DOHH2 (cell line): ENCODE measurements around the gene HNRNPR.

Experiments
- H3F3A ChIP-seq: fragments of 200-600 bp; sonication (generic), shearing (Covaris generic); 2 replicates; pipeline ENCODE4 v1.6.0; 2016; ENCODE audit warnings: antibody characterized with exemption, mild to moderate bottlenecking; ENCODE audit not compliant: control insufficient read depth, insufficient read depth
- H3K27ac ChIP-seq: fragments of 200-600 bp; sonication (generic); 2 replicates; pipeline ENCODE4 v1.5.1; 2014; ENCODE audit warnings: low read depth, mild to moderate bottlenecking, low read length, moderate library complexity
- H3K27me3 ChIP-seq: fragments of 200-600 bp; sonication (generic); 2 replicates; pipeline ENCODE4 v1.6.1; 2014; ENCODE audit warnings: mild to moderate bottlenecking, low read length, mixed read lengths; ENCODE audit not compliant: control insufficient read depth
- H3K36me3 ChIP-seq: fragments of 200-600 bp; sonication (generic); 2 replicates; pipeline ENCODE4 v1.6.1; 2014; ENCODE audit warnings: mild to moderate bottlenecking, low read length, moderate library complexity, mixed read lengths; ENCODE audit not compliant: control insufficient read depth
- H3K4me1 ChIP-seq: fragments of 200-600 bp; sonication (generic); 2 replicates; pipeline ENCODE4 v1.6.1; 2014; ENCODE audit warnings: mild to moderate bottlenecking, low read length, mixed read lengths; ENCODE audit not compliant: control insufficient read depth
- H3K4me2 ChIP-seq: fragments of 200-600 bp; sonication (generic); 2 replicates; pipeline ENCODE4 v1.6.0; 2014; ENCODE audit warnings: mild to moderate bottlenecking, low read length, moderate library complexity
- H3K4me3 ChIP-seq: fragments of 200-600 bp; sonication (generic); 2 replicates; pipeline ENCODE4 v1.5.1; 2014; ENCODE audit warnings: mild to moderate bottlenecking, low read length, mixed read lengths
- H3K79me2 ChIP-seq: fragments of 200-600 bp; sonication (generic); 2 replicates; pipeline ENCODE4 v1.6.1; 2014; ENCODE audit warnings: mild to moderate bottlenecking, low read length, mixed read lengths; ENCODE audit not compliant: control insufficient read depth
- H3K9me2 ChIP-seq: fragments of 200-600 bp; sonication (generic); replicated peaks from 2 replicates; pipeline ENCODE4 v1.6.1; 2014; ENCODE audit warnings: mild to moderate bottlenecking, low read length, mixed read lengths; ENCODE audit not compliant: control insufficient read depth
- H3K9me3 ChIP-seq: fragments of 200-600 bp; sonication (generic); 2 replicates; pipeline ENCODE4 v1.6.1; 2014; ENCODE audit warnings: antibody characterized with exemption, low read length, mixed read lengths; ENCODE audit not compliant: control insufficient read depth, insufficient read depth
- H4K20me1 ChIP-seq: fragments of 200-600 bp; sonication (generic); 2 replicates; pipeline ENCODE4 v1.6.0; 2014; ENCODE audit warnings: low read depth, mild to moderate bottlenecking, antibody characterized with exemption, low read length, moderate library complexity; ENCODE audit not compliant: control insufficient read depth, insufficient read depth
- EZH2phosphoT487 ChIP-seq: fragments of 200-600 bp; sonication (generic); IDR thresholded peaks from 2 replicates; pipeline ENCODE4 v1.6.1; 2017; ENCODE audit warnings: borderline replicate concordance, mild to moderate bottlenecking, antibody characterized with exemption, low read length, moderate library complexity, mixed read lengths
- TF ChIP-seq, protein P1 (sequence below): fragments of 200-600 bp; sonication (generic); IDR thresholded peaks from one replicate; pipeline ENCODE4 v1.5.1; 2014; ENCODE audit warnings: antibody characterized with exemption, mild to moderate bottlenecking, low read depth, low read length; ENCODE audit not compliant: poor library complexity, severe bottlenecking

Gene HNRNPR

DNA sequence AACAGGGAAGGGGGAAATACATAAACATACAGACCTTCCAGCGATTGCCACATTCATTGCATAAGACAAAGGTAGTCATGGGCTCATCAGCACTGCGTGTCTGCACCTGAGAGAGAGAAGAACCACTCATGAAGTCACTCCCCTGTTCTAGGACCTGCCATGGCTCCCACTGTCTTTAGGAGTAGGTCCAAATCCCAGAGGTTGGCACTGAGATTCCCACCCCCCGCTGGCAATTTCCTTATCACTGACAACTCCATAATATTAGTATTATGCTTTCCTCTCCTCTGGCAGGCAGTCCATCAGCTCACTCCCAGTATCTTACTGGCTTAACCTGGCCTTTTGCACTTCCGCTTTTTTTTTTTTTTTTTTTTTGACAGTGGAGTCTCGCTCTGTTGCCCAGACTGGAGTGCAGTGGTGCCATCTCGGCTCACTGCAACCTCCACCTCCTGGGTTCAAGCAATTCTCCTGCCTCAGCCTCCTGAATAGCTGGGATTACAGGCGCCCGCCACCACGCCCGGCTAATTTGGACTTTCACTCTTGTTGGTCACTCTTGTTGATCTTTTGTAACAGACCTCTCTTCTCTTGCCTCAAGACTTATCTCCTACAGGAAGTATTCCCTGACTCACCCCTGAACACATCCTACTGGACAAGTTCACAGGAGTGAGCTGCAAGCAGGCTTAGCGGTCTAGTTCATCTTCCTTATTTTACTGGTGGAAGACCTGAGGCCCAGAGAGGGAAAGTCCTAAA is 40.4 kb upstream of the HNRNPR start:
- Histone ChIP-seq H3K4me3 (no peak overlapping the region), H3F3A (peaks cover 3% of the 10 kb centered on the region; the same call in 1 of the 2 replicates), H3K36me3 (no peaks in the 10 kb centered on the region), H3K9me2 (no peaks in the 10 kb centered on the region), H3K79me2 (no peaks in the 10 kb centered on the region), H3K27me3 (peaks cover 15% of the 10 kb centered on the region), H3K9me3 (no peaks in the 10 kb centered on the region), H4K20me1 (no peaks in the 10 kb centered on the region), H3K27ac (no peak overlapping the region), H3K4me1 (peaks cover 17% of the 10 kb centered on the region), H3K4me2 (no peak overlapping the region)
- TF ChIP-seq, protein P1, sequence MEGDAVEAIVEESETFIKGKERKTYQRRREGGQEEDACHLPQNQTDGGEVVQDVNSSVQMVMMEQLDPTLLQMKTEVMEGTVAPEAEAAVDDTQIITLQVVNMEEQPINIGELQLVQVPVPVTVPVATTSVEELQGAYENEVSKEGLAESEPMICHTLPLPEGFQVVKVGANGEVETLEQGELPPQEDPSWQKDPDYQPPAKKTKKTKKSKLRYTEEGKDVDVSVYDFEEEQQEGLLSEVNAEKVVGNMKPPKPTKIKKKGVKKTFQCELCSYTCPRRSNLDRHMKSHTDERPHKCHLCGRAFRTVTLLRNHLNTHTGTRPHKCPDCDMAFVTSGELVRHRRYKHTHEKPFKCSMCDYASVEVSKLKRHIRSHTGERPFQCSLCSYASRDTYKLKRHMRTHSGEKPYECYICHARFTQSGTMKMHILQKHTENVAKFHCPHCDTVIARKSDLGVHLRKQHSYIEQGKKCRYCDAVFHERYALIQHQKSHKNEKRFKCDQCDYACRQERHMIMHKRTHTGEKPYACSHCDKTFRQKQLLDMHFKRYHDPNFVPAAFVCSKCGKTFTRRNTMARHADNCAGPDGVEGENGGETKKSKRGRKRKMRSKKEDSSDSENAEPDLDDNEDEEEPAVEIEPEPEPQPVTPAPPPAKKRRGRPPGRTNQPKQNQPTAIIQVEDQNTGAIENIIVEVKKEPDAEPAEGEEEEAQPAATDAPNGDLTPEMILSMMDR, result no peak
- TF ChIP-seq EZH2phosphoT487, result no peak

DNA sequence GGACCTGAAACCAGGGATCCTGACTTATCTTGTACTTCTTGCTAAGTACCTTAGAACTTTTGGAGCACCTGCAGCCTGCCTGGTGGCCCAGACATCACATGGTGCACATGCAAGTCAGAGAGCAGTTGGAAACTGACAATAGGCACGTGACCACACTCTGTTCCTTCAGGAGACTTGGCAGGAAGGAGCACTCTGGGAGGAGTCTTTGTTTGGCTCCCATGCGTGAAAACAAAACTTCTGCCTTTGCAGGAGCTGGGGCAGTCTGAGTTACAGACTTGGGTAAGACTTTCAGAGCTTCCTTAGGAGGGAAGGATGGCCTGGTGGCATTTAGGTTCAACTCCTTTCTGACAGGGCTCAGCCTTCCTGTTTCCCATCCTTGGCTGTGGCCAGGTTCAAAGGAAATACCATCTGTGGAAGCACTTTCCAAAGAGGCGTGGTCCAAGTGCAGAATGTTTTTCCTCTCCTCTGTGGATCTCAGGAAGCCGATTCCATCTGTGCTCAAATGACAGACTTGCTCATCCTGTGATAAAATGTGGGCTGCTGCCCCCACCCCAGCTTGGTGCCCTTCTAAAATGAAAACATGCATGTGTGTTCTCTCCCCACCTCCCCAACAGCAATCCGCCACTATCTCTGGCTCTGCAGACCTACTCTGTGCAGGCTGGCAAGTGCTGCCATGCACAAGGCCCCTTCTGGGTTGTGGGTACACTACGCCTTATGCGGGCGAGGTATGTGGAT is 39.7 kb upstream of the HNRNPR start:
- Histone ChIP-seq H3K27me3 (peaks cover 17% of the 10 kb centered on the region), H3K4me1 (peaks cover 17% of the 10 kb centered on the region), H3K9me2 (no peaks in the 10 kb centered on the region), H4K20me1 (no peaks in the 10 kb centered on the region), H3K4me3 (no peak overlapping the region), H3F3A (peaks cover 3% of the 10 kb centered on the region; the same call in 1 of the 2 replicates), H3K9me3 (no peaks in the 10 kb centered on the region), H3K4me2 (no peak overlapping the region), H3K36me3 (no peaks in the 10 kb centered on the region), H3K27ac (no peak overlapping the region), H3K79me2 (no peaks in the 10 kb centered on the region)
- TF ChIP-seq, protein P1, result no peak
- no peak for TF ChIP-seq EZH2phosphoT487

GRCh38 chr1:23381233-23381885 is 37.3 kb upstream of the HNRNPR start:
- Histone ChIP-seq H3K9me3 (no peaks in the 10 kb centered on the region), H3K9me2 (no peaks in the 10 kb centered on the region), H3K36me3 (no peaks in the 10 kb centered on the region), H3F3A (peaks cover 3% of the 10 kb centered on the region; the same call in 1 of the 2 replicates), H3K27ac (no peak overlapping the region), H3K4me2 (no peak overlapping the region), H3K4me3 (no peak overlapping the region), H3K27me3 (peaks cover 20% of the 10 kb centered on the region), H3K4me1 (peaks cover 17% of the 10 kb centered on the region), H3K79me2 (no peaks in the 10 kb centered on the region), H4K20me1 (no peaks in the 10 kb centered on the region)
- no peak for TF ChIP-seq EZH2phosphoT487
- TF ChIP-seq, protein P1, result no peak
